HEK293 (cell line): ENCODE data around the gene TMEM119.
A peak's percentile ranks its signal among the peaks of the same experiment; 100 is the strongest.

Experiments used
- CTCF ChIA-PET: fragments of 350-600 bp; formaldehyde crosslinking; extraction: SDS; loops from one replicate; lab custom pipeline; 2021; ENCODE audit warnings: antibody characterized with exemption; lab: Yijun Ruan, JAX
- POLR2A ChIA-PET: fragments of 300-600 bp; formaldehyde crosslinking; extraction: SDS; loops from one replicate; lab custom pipeline; 2020; ENCODE audit warnings: antibody characterized with exemption, inconsistent platforms; lab: Yijun Ruan, JAX
- H3K27ac ChIP-seq: fragments of 200-500 bp; sonication (Bioruptor generic); 2 replicates; pipeline ENCODE4 v1.5.1; 2014; ENCODE audit warnings: low read depth, low read length, control low read depth, inconsistent platforms; ENCODE audit errors: extremely low read depth
- H3K36me3 ChIP-seq, 2 experiments: fragments of 200-500 bp in 1 of 2; sonication (Bioruptor generic) in 1 of 2; 1 replicate in 1 of 2; 2 replicates in 1 of 2; pipeline ENCODE4 v1.5.1; 2014 to 2017; ENCODE audit warnings: inconsistent platforms in 2 of 2, low read length in 2 of 2; ENCODE audit not compliant: control insufficient read depth in 2 of 2, insufficient read depth in 1 of 2
- H3K4me1 ChIP-seq: fragments of 200-500 bp; sonication (Bioruptor generic); 2 replicates; pipeline ENCODE4 v1.5.1; 2014; ENCODE audit warnings: mild to moderate bottlenecking, low read length, inconsistent platforms; ENCODE audit not compliant: control insufficient read depth, insufficient read depth
- H3K4me3 ChIP-seq: 2 replicates; pipeline ENCODE4 v1.5.1; 2011; ENCODE audit warnings: low read depth, mild to moderate bottlenecking, control low read depth, low read length, moderate library complexity
- H3K9me3 ChIP-seq: fragments of 200-500 bp; sonication (Bioruptor generic); 2 replicates; pipeline ENCODE4 v1.5.1; 2014; ENCODE audit warnings: low read depth, low read length, inconsistent platforms; ENCODE audit not compliant: control insufficient read depth, insufficient read depth
- GLI4 ChIP-seq: fragments of 450-650 bp; formaldehyde crosslinking; IDR thresholded peaks from 2 replicates; pipeline ENCODE4 v1.5.1; 2016; ENCODE audit warnings: missing biosample characterization, missing genetic modification characterization
- INSM2 ChIP-seq: fragments of 450-650 bp; formaldehyde crosslinking; IDR thresholded peaks from 2 replicates; pipeline ENCODE4 v1.5.1; 2016; ENCODE audit warnings: missing biosample characterization, missing genetic modification characterization
- TRIM28 ChIP-seq: IDR thresholded peaks from 2 replicates; pipeline ENCODE4 v1.6.1; 2011; ENCODE audit warnings: low read length, control low read depth, borderline replicate concordance
- ZBTB10 ChIP-seq: fragments of 450-650 bp; formaldehyde crosslinking; IDR thresholded peaks from 2 replicates; pipeline ENCODE4 v1.5.1; 2016; ENCODE audit warnings: missing biosample characterization, missing genetic modification characterization
- ZBTB6 ChIP-seq: fragments of 450-650 bp; formaldehyde crosslinking; IDR thresholded peaks from 2 replicates; pipeline ENCODE4 v1.5.1; 2017; ENCODE audit warnings: missing biosample characterization, missing genetic modification characterization
- ZBTB8A ChIP-seq: fragments of 450-650 bp; formaldehyde crosslinking; IDR thresholded peaks from 2 replicates; pipeline ENCODE4 v1.5.1; 2016; ENCODE audit warnings: missing biosample characterization, missing genetic modification characterization
- ZFHX2 ChIP-seq: fragments of 450-650 bp; formaldehyde crosslinking; conservative IDR thresholded peaks from 2 replicates; pipeline ENCODE4 v1.5.1; 2016; ENCODE audit warnings: missing biosample characterization, missing genetic modification characterization
- ZNF16 ChIP-seq: fragments of 450-650 bp; formaldehyde crosslinking; IDR thresholded peaks from 2 replicates; pipeline ENCODE4 v1.5.1; 2016; ENCODE audit warnings: low read depth, missing biosample characterization, missing genetic modification characterization
- ZNF169 ChIP-seq: fragments of 450-650 bp; formaldehyde crosslinking; IDR thresholded peaks from 2 replicates; pipeline ENCODE4 v1.5.1; 2016; ENCODE audit warnings: missing biosample characterization, missing genetic modification characterization
- ZNF394 ChIP-seq: fragments of 450-650 bp; formaldehyde crosslinking; IDR thresholded peaks from 2 replicates; pipeline ENCODE4 v1.5.1; 2016; ENCODE audit warnings: missing biosample characterization, missing genetic modification characterization, mild to moderate bottlenecking, moderate library complexity, borderline replicate concordance
- ZNF404 ChIP-seq: fragments of 450-650 bp; formaldehyde crosslinking; IDR thresholded peaks from 2 replicates; pipeline ENCODE4 v1.5.1; 2017; ENCODE audit warnings: missing biosample characterization, missing genetic modification characterization
- ZNF416 ChIP-seq: fragments of 450-650 bp; formaldehyde crosslinking; IDR thresholded peaks from 2 replicates; pipeline ENCODE4 v1.5.1; 2016; ENCODE audit warnings: missing biosample characterization, missing genetic modification characterization
- ZNF510 ChIP-seq: fragments of 450-650 bp; formaldehyde crosslinking; IDR thresholded peaks from 2 replicates; pipeline ENCODE4 v1.5.1; 2018; ENCODE audit warnings: mild to moderate bottlenecking, missing genetic modification characterization, missing biosample characterization; ENCODE audit not compliant: insufficient replicate concordance
- ZNF530 ChIP-seq: fragments of 450-650 bp; formaldehyde crosslinking; IDR thresholded peaks from 2 replicates; pipeline ENCODE4 v1.5.1; 2016; ENCODE audit warnings: low read depth, missing biosample characterization, missing genetic modification characterization
- ZNF561 ChIP-seq: fragments of 450-650 bp; IDR thresholded peaks from 2 replicates; pipeline ENCODE4 v1.5.1; 2018; ENCODE audit warnings: missing biosample characterization, missing genetic modification characterization, borderline replicate concordance
- ZNF645 ChIP-seq: fragments of 450-650 bp; formaldehyde crosslinking; IDR thresholded peaks from 2 replicates; pipeline ENCODE4; 2016; ENCODE audit warnings: missing biosample characterization, missing genetic modification characterization
- ZNF654 ChIP-seq: fragments of 450-650 bp; formaldehyde crosslinking; IDR thresholded peaks from 2 replicates; pipeline ENCODE4 v1.5.1; 2016; ENCODE audit warnings: low read depth, missing biosample characterization, missing genetic modification characterization
- ZNF76 ChIP-seq: fragments of 450-650 bp; formaldehyde crosslinking; IDR thresholded peaks from 2 replicates; pipeline ENCODE4; 2016; ENCODE audit warnings: low read depth, missing biosample characterization, missing genetic modification characterization, borderline replicate concordance
- ZNF830 ChIP-seq: fragments of 450-650 bp; IDR thresholded peaks from 2 replicates; pipeline ENCODE4 v1.5.0; 2018; ENCODE audit warnings: missing biosample characterization, missing genetic modification characterization, low read depth, mild to moderate bottlenecking, moderate library complexity
- ZSCAN18 ChIP-seq: fragments of 450-650 bp; formaldehyde crosslinking; IDR thresholded peaks from 2 replicates; pipeline ENCODE4 v1.5.1; 2016; ENCODE audit warnings: missing biosample characterization, missing genetic modification characterization
- ZSCAN5A ChIP-seq: fragments of 450-650 bp; formaldehyde crosslinking; IDR thresholded peaks from 2 replicates; pipeline ENCODE4 v1.5.1; 2016; ENCODE audit warnings: missing biosample characterization, missing genetic modification characterization

The TMEM119 gene

GRCh38 chr12:108606492-108606891 is 8.6 kb upstream of the TMEM119 start:
- POLR2A ChIA-PET = no interaction called here
- H3K27ac ChIP-seq = no peak overlapping the region

GRCh38 chr12:108605690-108606406 is 8.0 kb upstream of the TMEM119 start:
- POLR2A ChIA-PET = no interaction called here
- no peaks in the 10 kb centered on the region for H3K4me1 ChIP-seq
- H3K4me3 ChIP-seq = no peak overlapping the region
- CTCF ChIA-PET = interaction anchor here (0.7 kb wide), 2 partner anchors 14 to 349 kb away, joined by 3 to 6 read pairs; no protein-coding TSS in a partner anchor
- no peaks in the 10 kb centered on the region for H3K9me3 ChIP-seq
- H3K36me3 ChIP-seq = no peaks in the 10 kb centered on the region
- H3K27ac ChIP-seq = no peak overlapping the region
- TF ChIP-seq ZSCAN18 (tag by site-specific recombination) = no peak
- no peak for TF ChIP-seq ZNF654
- TF ChIP-seq ZFHX2 (tag by site-specific recombination) = peak; percentile 97
- no peak for TF ChIP-seq ZNF16 (tag by site-specific recombination)
- TF ChIP-seq ZNF510 (tag by site-specific recombination) = no peak
- no peak for TF ChIP-seq ZBTB6 (tag by site-specific recombination)
- no peak for TF ChIP-seq ZNF169 (tag by site-specific recombination)
- no peak for TF ChIP-seq ZNF530 (tag by site-specific recombination)
- TF ChIP-seq ZBTB8A (tag by site-specific recombination) = no peak
- TF ChIP-seq ZNF394 (tag by site-specific recombination) = no peak
- TF ChIP-seq ZNF645 (tag by site-specific recombination) = peak; percentile 58; the same call in 1 of the 2 replicates
- TF ChIP-seq ZNF404 = no peak

More at GRCh38 chr12:108606492-108606891, 8.6 kb upstream of the TMEM119 start:
- CTCF ChIA-PET = interaction anchor here (0.7 to 3.7 kb wide), 4 partner anchors 11 to 348 kb away, joined by 3 to 15 read pairs (median 8); no protein-coding TSS in a partner anchor
- H3K9me3 ChIP-seq = no peaks in the 10 kb centered on the region
- no peak overlapping the region for H3K4me3 ChIP-seq
- H3K4me1 ChIP-seq = no peaks in the 10 kb centered on the region
- no peaks in the 10 kb centered on the region for H3K36me3 ChIP-seq
- TF ChIP-seq ZBTB10 = no peak
- TF ChIP-seq ZNF76 (tag by site-specific recombination) = no peak
- TF ChIP-seq GLI4 (tag by site-specific recombination) = no peak
- TF ChIP-seq ZNF416 (tag by site-specific recombination) = no peak
- TF ChIP-seq ZSCAN5A (tag by site-specific recombination) = no peak
- TF ChIP-seq INSM2 (tag by site-specific recombination) = no peak
- no peak for TF ChIP-seq ZNF830 (tag by site-specific recombination)
- TF ChIP-seq TRIM28 = no peak
- TF ChIP-seq ZNF561 (tag by site-specific recombination) = no peak
- TF ChIP-seq, all 188 proteins: peak for 0
